ENCODE data around the gene ELL2. TPM values are rescaled to one million over a fixed set of nuclear protein-coding genes. Genes with fewer than 3 reads are reported as not detected.
A peak's percentile ranks its signal among the peaks of the same experiment; 100 is the strongest.

The ELL2 gene
- total and polyA plus RNA-seq, 2 of the 13 experiments (the other 11 are each of a cell fraction or from before 2014, with no cell fraction given): 78.9 to 97.1 TPM

- TF ChIP-seq ZFP37 (CRISPR knock-in tag; IDR thresholded peaks at IDR 0.05; ENCODE audit: borderline replicate concordance): peak; percentile 88; the same call in 1 of the 2 replicates
- no peak for TF ChIP-seq ZNF747 (CRISPR knock-in tag; IDR thresholded peaks at IDR 0.05; ENCODE audit: borderline replicate concordance)
- peak; percentile 81; the same call in 1 of the 2 replicates for TF ChIP-seq ZNF12 (CRISPR knock-in tag; IDR thresholded peaks at IDR 0.05)
- no peak for TF ChIP-seq XBP1 (CRISPR knock-in tag; IDR thresholded peaks at IDR 0.05)
- TF ChIP-seq ZNF878 (CRISPR knock-in tag; IDR thresholded peaks at IDR 0.05): 0 out of 2 replicates have a peak, but pooled peaks have one; percentile 59
- TF ChIP-seq KDM2A (CRISPR knock-in tag; IDR thresholded peaks at IDR 0.05; ENCODE audit: borderline replicate concordance, low read depth): peak; percentile 93; the same call in 1 of the 2 replicates
- no peak for TF ChIP-seq SP140L (CRISPR knock-in tag; IDR thresholded peaks at IDR 0.05; ENCODE audit: borderline replicate concordance)
- TF ChIP-seq CENPX (CRISPR knock-in tag; IDR thresholded peaks at IDR 0.05): no peak
- TF ChIP-seq RELA (CRISPR knock-in tag; IDR thresholded peaks at IDR 0.05): 0 out of 2 replicates have a peak, but pooled peaks have one; percentile 43
- TF ChIP-seq SAP130 (CRISPR knock-in tag; IDR thresholded peaks at IDR 0.05; ENCODE audit: low read depth): peak; percentile 84
- no peak for TF ChIP-seq NFAT5 (CRISPR knock-in tag; IDR thresholded peaks at IDR 0.05)
- peak; percentile 86; the same call in 1 of the 2 replicates for TF ChIP-seq ZSCAN21 (CRISPR knock-in tag; IDR thresholded peaks at IDR 0.05; ENCODE audit: borderline replicate concordance)
- TF ChIP-seq ZFY (CRISPR knock-in tag; IDR thresholded peaks at IDR 0.05): peak; percentile 66; the same call in 1 of the 2 replicates
- peak; percentile 87; the same call in 1 of the 2 replicates for TF ChIP-seq DNMT1 (CRISPR knock-in tag; IDR thresholded peaks at IDR 0.05)
- TF ChIP-seq NCOR1 (IDR thresholded peaks at IDR 0.05; ENCODE audit: borderline replicate concordance, low read length): peak; percentile 56; the same call in 1 of the 2 replicates
- TF ChIP-seq, protein P1, sequence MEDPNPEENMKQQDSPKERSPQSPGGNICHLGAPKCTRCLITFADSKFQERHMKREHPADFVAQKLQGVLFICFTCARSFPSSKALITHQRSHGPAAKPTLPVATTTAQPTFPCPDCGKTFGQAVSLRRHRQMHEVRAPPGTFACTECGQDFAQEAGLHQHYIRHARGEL (CRISPR knock-in tag; IDR thresholded peaks at IDR 0.05): no peak
- TF ChIP-seq SP2 (CRISPR knock-in tag; IDR thresholded peaks at IDR 0.05): no peak
- TF ChIP-seq, protein P2, sequence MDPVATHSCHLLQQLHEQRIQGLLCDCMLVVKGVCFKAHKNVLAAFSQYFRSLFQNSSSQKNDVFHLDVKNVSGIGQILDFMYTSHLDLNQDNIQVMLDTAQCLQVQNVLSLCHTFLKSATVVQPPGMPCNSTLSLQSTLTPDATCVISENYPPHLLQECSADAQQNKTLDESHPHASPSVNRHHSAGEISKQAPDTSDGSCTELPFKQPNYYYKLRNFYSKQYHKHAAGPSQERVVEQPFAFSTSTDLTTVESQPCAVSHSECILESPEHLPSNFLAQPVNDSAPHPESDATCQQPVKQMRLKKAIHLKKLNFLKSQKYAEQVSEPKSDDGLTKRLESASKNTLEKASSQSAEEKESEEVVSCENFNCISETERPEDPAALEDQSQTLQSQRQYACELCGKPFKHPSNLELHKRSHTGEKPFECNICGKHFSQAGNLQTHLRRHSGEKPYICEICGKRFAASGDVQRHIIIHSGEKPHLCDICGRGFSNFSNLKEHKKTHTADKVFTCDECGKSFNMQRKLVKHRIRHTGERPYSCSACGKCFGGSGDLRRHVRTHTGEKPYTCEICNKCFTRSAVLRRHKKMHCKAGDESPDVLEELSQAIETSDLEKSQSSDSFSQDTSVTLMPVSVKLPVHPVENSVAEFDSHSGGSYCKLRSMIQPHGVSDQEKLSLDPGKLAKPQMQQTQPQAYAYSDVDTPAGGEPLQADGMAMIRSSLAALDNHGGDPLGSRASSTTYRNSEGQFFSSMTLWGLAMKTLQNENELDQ (CRISPR knock-in tag; IDR thresholded peaks at IDR 0.05; ENCODE audit: borderline replicate concordance): no peak
- TF ChIP-seq HNF4G (IDR thresholded peaks at IDR 0.05; ENCODE audit: borderline replicate concordance, low read depth, low read length): peak; percentile 28; the same call in 1 of the 2 replicates
- peak; percentile 65; the same call in 1 of the 2 replicates for TF ChIP-seq HNF4G (CRISPR knock-in tag; IDR thresholded peaks at IDR 0.05; ENCODE audit: borderline replicate concordance, low read depth)
- peak; percentile 35; the same call in 1 of the 2 replicates for TF ChIP-seq ZNF839 (CRISPR knock-in tag; IDR thresholded peaks at IDR 0.05; ENCODE audit: borderline replicate concordance)
Observed at GRCh38 chr5:95858661-95859595, 102.7 kb downstream of the ELL2 start (continued).

All from HepG2 (cell line).